Fibroblast of skin of left quadriceps (primary cell): ENCODE data around the gene MXRA7.
A peak's percentile ranks its signal among the peaks of the same experiment; 100 is the strongest.
"Not testable (repeated sequence)": the region's sequence is repeated elsewhere in the genome, so short reads cannot be mapped to it uniquely, and the experiment has no call there.

ENCODE experiments used
- DNase-seq, 2 experiments: peaks; one replicate each; pipeline ENCODE4 v3.0.0-alpha.2; 2013; ENCODE audit warnings: low read depth in 2 of 2

Gene MXRA7

DNA sequence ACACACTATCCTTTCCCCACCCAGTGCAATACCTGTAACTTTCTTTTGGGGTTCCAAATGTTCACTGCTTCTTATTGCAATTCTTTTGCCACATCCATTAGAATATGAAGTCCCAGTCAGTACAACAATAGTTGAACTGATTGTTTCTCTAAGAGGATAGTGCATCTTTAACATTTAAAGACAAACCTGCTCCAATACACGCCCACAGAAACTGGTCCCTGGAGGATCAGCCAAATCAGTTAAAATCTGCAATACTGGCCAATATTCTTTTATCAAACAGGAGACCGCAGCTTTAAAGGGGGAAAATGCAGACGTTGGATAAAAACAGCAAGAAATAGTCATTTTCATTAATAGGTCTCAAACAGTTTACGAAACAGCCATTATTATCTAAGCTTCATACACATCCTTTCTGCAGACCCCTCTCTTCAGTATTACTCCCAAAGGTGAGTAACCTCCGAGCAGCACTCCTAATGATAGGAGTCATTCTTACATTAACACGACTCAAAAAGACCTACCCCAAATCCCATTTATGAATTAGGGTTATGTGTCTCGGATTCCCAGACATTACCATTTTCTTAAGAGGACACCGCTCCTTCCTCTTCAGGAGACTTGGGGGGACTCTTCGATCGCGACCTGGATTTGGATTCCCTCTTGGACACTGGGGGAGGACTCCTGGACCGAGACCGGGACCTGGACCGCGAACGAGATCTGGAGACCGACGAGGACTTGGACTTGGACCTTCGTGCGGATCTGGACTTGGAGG, 25.0 kb upstream of the MXRA7 start:
- no peak for DNase-seq

DNA sequence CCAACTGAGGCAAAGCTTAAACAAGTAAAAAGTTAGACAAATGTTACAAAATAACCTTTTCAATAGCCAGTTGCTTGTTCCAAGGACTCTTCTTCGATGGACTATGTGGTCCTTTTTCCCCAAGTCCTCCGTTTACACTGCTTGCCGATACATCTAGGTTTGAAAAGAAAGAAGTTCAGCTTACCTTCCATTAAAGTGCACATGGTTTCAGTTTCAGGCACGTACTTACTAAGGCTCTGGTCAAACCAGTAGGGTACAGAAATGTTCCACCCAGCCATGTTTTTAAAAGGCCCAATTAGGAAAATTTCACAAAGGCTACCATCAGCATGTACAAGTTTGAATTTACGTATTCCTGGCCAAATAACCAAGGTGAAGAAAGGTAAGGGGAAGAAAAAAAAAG, 24.2 kb upstream of the MXRA7 start:
- no peak for DNase-seq

- DNase-seq: no peak
Observed at GRCh38 chr17:76734080-76734840, 23.5 kb upstream of the MXRA7 start.

DNA sequence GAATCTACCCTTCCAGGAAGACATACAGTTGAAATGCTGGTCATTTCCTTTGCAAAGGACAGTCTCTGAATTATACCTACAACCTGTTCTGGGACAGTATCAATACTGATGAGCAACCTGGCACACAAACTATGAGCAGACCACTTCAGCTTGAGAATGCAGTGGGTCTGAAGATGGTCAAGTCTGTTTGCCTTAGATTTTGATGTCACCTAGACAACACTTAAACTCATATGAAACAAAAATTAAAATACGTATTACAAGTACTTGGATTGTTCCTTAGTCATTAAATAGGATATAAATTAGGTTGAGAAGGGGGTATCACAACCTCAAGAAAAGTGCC, 22.8 kb upstream of the MXRA7 start:
- no peak for DNase-seq

DNA sequence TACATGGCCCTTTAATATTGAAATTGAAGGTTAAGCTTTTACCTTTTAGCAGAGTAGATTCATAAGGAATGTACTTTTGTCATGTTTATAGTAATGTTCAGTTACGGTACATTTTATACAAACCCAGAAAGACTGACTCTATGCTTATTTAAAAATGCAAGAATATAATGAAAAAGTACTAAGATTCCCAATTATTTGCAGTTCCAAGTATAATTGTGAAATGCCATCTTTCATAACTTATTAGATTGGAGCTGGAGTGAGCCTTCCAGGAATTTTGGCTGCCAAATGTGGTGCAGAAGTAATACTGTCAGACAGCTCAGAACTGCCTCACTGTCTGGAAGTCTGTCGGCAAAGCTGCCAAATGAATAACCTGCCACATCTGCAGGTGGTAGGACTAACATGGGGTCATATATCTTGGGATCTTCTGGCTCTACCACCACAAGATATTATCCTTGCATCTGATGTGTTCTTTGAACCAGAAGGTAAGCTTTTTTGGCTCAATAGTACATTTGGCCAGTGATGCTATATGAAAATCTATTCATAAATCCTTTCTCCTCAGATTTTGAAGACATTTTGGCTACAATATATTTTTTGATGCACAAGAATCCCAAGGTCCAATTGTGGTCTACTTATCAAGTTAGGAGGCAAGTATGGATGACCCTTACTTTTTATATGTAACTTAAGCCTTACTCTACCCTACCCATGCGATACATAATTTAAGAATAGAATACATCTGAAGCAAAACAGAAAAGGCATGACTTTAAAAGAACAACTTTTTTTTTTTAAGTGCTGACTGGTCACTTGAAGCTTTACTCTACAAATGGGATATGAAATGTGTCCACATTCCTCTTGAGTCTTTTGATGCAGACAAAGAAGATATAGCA, 22.2 kb upstream of the MXRA7 start:
- DNase-seq: no peak

DNA sequence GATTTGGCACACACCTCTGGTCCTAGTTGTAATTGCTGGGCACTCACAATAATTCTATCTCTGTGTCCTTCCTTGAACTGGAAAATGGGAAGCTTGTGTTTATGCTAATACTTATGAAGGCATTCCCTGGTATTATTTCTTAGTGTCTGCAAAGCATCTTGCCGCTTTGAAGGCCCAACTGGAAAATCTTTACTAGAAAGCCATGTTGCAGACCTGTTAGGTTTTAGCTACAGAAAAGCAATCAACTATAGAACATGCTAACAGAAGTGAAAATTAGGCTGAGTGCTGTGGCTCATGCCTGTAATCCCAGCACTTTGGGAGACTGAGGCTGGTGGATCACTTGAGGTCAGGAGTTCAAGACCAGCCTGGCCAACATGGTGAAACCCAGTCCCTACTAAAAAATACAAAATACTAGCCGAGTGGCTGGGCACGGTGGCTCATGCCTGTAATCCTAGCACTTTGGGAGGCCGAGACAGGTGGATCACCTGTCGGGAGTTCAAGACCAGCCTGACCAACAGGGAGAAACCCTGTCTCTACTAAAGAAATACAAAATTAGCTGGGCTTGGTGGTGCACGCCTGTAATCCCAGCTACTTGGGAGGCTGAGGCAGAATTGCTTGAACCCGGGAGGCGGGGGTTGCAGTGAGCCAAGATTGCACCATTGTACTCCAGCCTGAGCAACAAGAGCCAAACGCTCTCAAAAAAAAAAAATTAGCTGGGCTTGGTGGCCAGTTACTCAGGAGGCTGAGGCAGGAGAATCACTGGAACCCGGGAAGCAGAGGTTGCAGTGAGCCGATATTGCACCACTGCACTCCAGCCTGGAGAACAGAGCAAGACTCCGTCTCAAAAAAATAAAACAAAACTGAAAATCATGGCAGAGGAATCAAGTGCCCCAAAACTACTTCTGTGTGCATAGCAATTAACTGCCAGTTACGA, 21.3 kb upstream of the MXRA7 start:
- DNase-seq: not testable (repeated sequence)

GRCh38 chr17:76727745-76728456, 17.1 kb upstream of the MXRA7 start:
- no peak for DNase-seq

DNA sequence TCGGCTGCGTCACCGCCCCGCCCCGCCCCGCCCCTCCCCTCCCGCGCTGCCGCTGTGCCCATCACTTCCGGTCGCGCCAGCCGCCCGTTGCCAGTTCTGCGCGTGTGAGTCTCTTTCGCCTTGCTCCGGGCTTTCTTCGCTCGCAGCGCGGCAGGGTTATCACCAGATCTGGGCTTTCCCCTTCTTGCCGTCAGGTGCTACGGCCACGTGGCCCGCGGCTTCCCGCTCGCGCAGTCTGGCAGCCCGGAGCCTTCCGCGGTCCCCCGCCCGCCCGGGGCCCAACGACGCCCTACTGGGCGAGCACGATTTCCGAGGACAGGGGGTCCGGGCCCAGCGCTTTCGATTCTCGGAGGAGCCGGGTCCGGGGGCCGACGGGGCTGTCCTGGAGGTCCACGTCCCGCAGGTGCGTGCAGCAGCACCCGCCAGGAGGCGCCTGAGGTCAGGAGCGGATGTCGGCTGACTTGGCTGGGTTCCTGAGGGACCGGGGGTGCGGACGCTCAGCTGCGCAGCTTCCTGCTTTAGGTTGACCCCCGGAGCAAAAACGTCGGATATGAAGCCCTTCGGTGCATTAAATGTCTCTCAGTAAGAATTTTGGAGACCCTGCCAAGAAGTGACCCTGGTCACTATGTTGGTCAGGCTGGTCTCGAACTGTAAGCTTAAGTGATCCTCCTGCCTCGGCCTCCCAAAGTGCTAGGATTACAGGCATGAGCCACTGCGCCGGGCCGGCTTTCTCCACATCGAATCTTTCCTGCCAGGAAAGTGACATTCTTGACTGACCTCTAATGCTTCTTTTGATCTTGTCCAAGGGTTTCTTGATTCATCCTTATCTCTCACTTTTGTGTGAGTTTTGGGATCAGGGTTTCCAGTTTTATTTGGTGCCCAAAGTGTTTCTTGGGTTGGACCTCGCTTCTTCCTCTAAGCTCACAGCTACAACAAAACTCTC, 16.3 kb upstream of the MXRA7 start, which contains the start of gene METTL23:
Gene METTL23 (plus strand): TSS at position 64 of the 943 bp plus-strand sequence. CDS start 2,872 bp downstream, outside the sequence.
- DNase-seq: no peak

DNA sequence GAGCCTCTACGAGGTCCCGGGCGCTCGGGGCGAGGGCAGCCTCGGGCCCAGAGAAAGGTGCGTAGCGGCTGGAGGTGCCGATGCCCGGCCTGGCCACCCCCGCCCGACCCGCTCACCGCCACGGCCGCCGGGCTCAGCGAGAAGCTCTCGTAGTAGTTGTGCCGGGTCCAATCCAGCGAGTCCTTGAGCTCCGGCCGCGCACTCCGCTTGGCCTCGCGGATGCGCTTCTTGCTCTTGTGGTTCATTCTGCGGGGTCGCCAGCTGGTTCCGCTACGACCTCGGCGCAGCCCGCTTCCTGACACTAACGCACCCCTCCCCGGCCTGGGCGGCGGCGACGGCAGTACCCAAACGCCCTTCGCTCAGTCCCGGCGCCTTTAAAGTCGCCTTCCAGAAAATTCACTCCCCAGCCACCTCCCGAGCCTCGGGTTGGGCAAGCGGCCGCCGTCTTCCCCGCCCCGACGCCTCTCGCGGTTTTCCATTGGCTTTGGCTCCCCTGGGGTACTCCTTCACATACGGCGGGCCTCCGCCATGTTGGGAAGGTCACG, 15.5 kb upstream of the MXRA7 start, which contains the start of gene JMJD6:
Gene JMJD6 (minus strand): TSS at position 376 of the 545 bp plus-strand sequence. CDS start 131 bp downstream, at position 245.
- peak; percentile 89 to 90 for DNase-seq

- no peak for DNase-seq
Observed at GRCh38 chr17:76725580-76726230, 14.9 kb upstream of the MXRA7 start.

DNA sequence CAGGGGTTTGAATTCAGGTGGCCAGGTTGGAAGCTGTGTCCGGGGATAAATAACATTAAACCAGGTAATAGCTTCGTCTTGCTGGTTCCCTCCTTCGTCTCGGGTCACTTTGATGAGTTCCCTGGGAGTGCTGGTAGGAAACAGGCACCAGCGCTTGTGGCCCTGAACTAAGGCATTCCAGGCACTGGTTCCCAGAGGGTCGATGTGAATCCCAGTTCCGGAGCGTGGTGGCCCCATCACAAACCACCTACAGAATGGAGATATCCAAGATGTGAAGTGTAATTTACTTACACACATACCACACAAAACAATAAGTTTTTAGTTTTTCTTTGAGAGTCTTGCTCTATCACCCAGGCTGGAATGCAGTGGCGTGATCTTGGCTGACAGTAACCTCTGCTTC, 13.0 kb upstream of the MXRA7 start:
- DNase-seq: no peak

DNA sequence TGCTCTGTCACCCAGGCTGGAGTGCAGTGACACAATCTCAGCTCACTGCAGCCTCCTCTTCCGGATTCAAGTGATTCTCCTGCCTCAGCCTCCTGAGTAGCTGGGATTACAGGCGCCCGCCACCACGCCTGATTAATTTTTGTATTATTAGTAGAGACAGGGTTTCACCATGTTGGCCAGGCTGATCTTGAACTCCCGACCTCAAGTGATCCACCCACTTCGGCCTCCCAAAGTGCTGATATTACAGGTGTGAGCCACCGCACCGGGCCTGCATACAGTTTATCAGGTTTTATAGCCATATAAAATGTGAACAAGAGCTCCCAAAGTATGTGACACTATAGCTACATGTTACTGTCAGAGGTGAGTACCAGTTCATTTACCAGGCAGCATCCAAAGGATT, 12.2 kb upstream of the MXRA7 start:
- DNase-seq: not testable (repeated sequence)

GRCh38 chr17:76722279-76722678, 11.5 kb upstream of the MXRA7 start:
- DNase-seq: no peak

DNA sequence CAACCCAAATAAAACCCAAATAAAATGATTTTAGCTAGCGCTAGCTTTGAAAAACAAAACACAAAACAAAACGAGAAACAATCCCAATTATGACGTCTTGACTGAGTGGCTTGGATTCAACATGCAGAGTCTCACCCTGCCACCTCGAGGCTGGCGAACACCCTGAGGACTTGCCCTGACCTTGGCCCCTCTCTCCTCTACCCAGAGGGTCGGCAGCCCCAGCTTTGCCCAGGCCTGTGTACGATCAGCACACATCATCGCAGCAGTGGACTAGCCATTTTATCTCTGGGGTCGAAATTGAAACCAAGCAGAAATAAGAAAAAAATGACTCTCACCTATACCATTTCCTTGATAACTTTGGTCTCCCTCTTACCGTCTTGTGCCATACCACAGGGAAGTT, 10.7 kb upstream of the MXRA7 start:
- DNase-seq: no peak

GRCh38 chr17:76720941-76721340, 10.2 kb upstream of the MXRA7 start:
- no peak for DNase-seq

DNA sequence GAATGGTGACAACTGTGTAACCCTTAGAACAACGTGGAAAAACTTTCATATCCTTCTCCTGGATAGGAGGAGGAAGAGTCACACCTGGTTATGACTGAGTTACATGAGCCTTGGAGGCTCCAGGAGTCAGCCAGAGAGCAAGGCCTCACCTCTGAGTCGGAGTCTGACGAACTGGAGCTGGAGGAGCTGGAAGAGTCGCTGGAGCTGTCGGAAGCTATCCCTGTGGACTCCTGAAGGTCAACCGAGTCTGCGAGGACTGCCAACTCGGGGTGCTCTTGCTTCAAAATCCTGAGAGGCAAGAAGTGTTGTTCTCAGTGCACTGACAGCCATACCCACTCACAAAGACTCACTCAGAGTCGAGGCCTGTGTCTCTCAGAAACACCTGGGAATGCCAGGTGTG, 9.4 kb upstream of the MXRA7 start:
- DNase-seq: no peak

- no peak for DNase-seq
Observed at GRCh38 chr17:76718516-76718915, 7.8 kb upstream of the MXRA7 start.

DNA sequence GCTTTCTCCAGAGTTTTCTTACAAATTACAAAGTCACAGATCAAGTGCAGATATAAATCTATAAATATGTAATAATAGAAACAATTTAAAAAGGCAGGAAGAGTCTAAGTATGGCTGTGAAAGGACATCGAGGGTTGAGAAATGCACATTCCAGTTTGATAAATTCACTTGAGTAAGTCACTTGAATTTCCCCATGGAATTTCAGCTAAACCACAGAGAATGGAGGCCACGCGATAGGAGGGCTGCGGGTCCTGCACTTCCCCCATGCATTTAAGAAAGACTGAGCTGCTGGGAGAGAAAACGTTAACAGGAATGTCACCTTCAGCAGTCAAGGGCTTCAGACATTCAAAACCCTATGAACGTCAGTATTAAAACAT, 6.1 kb upstream of the MXRA7 start:
- DNase-seq: peak; percentile 85
